Osteocyte (in vitro differentiated cells): Measurements from ENCODE around the gene ZNHIT2. TPM values are rescaled to one million over a fixed set of nuclear protein-coding genes. Genes with fewer than 3 reads are reported as not detected.

ENCODE experiments used
- DNase-seq: peaks from one replicate; pipeline ENCODE4 v3.0.0; 2021; ENCODE audit warnings: mixed read lengths; ENCODE audit not compliant: unreplicated experiment; ENCODE audit errors: extremely low spot score
- H3K27ac Mint-ChIP-seq: one replicate; pipeline ENCODE4 v1.8.0; 2021; ENCODE audit warnings: mild to moderate bottlenecking, mixed read lengths; ENCODE audit not compliant: unreplicated experiment
- H3K27me3 Mint-ChIP-seq: one replicate; pipeline ENCODE4 v1.8.0; 2021; ENCODE audit warnings: mixed read lengths; ENCODE audit not compliant: unreplicated experiment
- H3K36me3 Mint-ChIP-seq: one replicate; pipeline ENCODE4 v1.8.0; 2021; ENCODE audit warnings: mixed read lengths; ENCODE audit not compliant: unreplicated experiment
- H3K4me1 Mint-ChIP-seq: one replicate; pipeline ENCODE4 v1.8.0; 2021; ENCODE audit warnings: mixed read lengths; ENCODE audit not compliant: unreplicated experiment
- H3K4me3 Mint-ChIP-seq: one replicate; pipeline ENCODE4 v1.8.0; 2021; ENCODE audit warnings: mild to moderate bottlenecking, moderate library complexity, mixed read lengths; ENCODE audit not compliant: unreplicated experiment
- H3K9me3 Mint-ChIP-seq: one replicate; pipeline ENCODE4 v1.8.0; 2021; ENCODE audit warnings: mixed read lengths; ENCODE audit not compliant: unreplicated experiment
- CTCF ChIP-seq: fragments of 200-600 bp; sonication (generic); IDR thresholded peaks from 2 replicates; pipeline ENCODE4 v1.5.0; 2021; ENCODE audit warnings: antibody characterized with exemption, mild to moderate bottlenecking, moderate library complexity
- total RNA-seq: library from RNA; stranded (reverse); gene quantifications from 2 replicates; pipeline ENCODE4 v1.2.1, GENCODE V29; 2021

Gene ZNHIT2
- total RNA-seq, 1 donor from 2014 or later, result 9.0 TPM

- Mint-ChIP-seq H3K27ac (no peak overlapping the region), H3K27me3 (no peaks in the 10 kb centered on the region), H3K9me3 (no peaks in the 10 kb centered on the region), H3K4me3 (no peak overlapping the region), H3K36me3 (peaks cover 18% of the 10 kb centered on the region), H3K4me1 (peaks cover 31% of the 10 kb centered on the region)
- TF ChIP-seq CTCF, result no peak
- DNase-seq, result no peak
Observed at GRCh38 chr11:65086809-65087208, 30.7 kb downstream of the ZNHIT2 start.

GRCh38 chr11:65085446-65085845 is 32.1 kb downstream of the ZNHIT2 start:
- H3K4me1 Mint-ChIP-seq, result peaks cover 31% of the 10 kb centered on the region
- H3K4me3 Mint-ChIP-seq, result peak overlapping the region; percentile 93
- no peaks in the 10 kb centered on the region for H3K27me3 Mint-ChIP-seq
- DNase-seq, result no peak
- no peaks in the 10 kb centered on the region for H3K9me3 Mint-ChIP-seq
- H3K27ac Mint-ChIP-seq, result peak overlapping the region; percentile 97
- peaks cover 18% of the 10 kb centered on the region for H3K36me3 Mint-ChIP-seq
- no peak for TF ChIP-seq CTCF

- DNase-seq, result no peak
- Mint-ChIP-seq H3K9me3 (no peaks in the 10 kb centered on the region), H3K4me3 (peak overlapping the region; percentile 93), H3K36me3 (peaks cover 18% of the 10 kb centered on the region), H3K27ac (peak overlapping the region; percentile 97), H3K4me1 (peaks cover 31% of the 10 kb centered on the region), H3K27me3 (no peaks in the 10 kb centered on the region)
- no peak for TF ChIP-seq CTCF
Observed at GRCh38 chr11:65084598-65085375, 32.7 kb downstream of the ZNHIT2 start.

GRCh38 chr11:65083834-65084597 is 33.5 kb downstream of the ZNHIT2 start, which contains the start of the genes CDCA5 and ZFPL1:
CDCA5 (minus strand) TSS chr11:65084040; CDS start chr11:65083978, 62 bp downstream.
ZFPL1 (plus strand) TSS chr11:65084222; CDS start chr11:65084699, 477 bp downstream.
- Mint-ChIP-seq H3K36me3 (peaks cover 13% of the 10 kb centered on the region), H3K27ac (peak within 1 kb of the TSS; percentile 97), H3K9me3 (no peaks in the 10 kb centered on the region), H3K4me3 (peak within 1 kb of the TSS; percentile 93), H3K27me3 (no peaks in the 10 kb centered on the region), H3K4me1 (peaks cover 31% of the 10 kb centered on the region)
- TF ChIP-seq CTCF, result no peak
- peak; percentile 99 for DNase-seq
